ENCODE measurements around the gene FBXW7. TPM values are rescaled to one million over a fixed set of nuclear protein-coding genes. Genes with fewer than 3 reads are reported as not detected.

Gene FBXW7
- total RNA-seq, 4 donors from 2014 or later = 63.1 to 97.6 (median 70.7) TPM

- Histone ChIP-seq H3K27me3 (no peaks in the 10 kb centered on the region), H3K27ac (replicated peaks in 1 of 4) (no peak overlapping the region), H3K4me1 (peaks cover 0 to 11% (median 0%) of the 10 kb centered on the region in 4 donors), H3K36me3 (no peaks in the 10 kb centered on the region), H3K9me3 (no peaks in the 10 kb centered on the region), H3K4me3 (no peak overlapping the region)
- no peak for TF ChIP-seq CTCF (IDR thresholded peaks at IDR 0.05)
- no peak for TF ChIP-seq POLR2AphosphoS5 (IDR thresholded peaks at IDR 0.05)
- TF ChIP-seq POLR2A (IDR thresholded peaks at IDR 0.05; ENCODE audit: low read depth) = no peak
- TF ChIP-seq EP300 (IDR thresholded peaks at IDR 0.05) = no peak
- intact Hi-C loops (cut with DNase I) = no loop called here
- DNase-seq (ENCODE audit: extremely low spot score) = no peak
- WGBS = 88% methylated on average over 3 of the region's 3 CpGs
Measured at GRCh38 chr4:152290366-152290921, 245.4 kb downstream of the FBXW7 start.

GRCh38 chr4:152289941-152290340 lies 246.0 kb downstream of the FBXW7 start:
- Histone ChIP-seq H3K36me3 (no peaks in the 10 kb centered on the region), H3K9me3 (no peaks in the 10 kb centered on the region), H3K4me3 (no peak overlapping the region), H3K4me1 (peaks cover 0 to 11% (median 0%) of the 10 kb centered on the region in 4 donors), H3K27me3 (no peaks in the 10 kb centered on the region), H3K27ac (replicated peaks in 1 of 4) (no peak overlapping the region)
- DNase-seq (ENCODE audit: extremely low spot score) = no peak
- intact Hi-C loops (cut with DNase I) = no loop called here
- 44% methylated on average over 4 of the region's 4 CpGs for WGBS
- TF ChIP-seq POLR2A (IDR thresholded peaks at IDR 0.05; ENCODE audit: low read depth) (no peak), POLR2AphosphoS5 (IDR thresholded peaks at IDR 0.05) (no peak), EP300 (IDR thresholded peaks at IDR 0.05) (no peak), CTCF (IDR thresholded peaks at IDR 0.05) (no peak)

GRCh38 chr4:152289541-152289940 lies 246.4 kb downstream of the FBXW7 start:
- intact Hi-C loops (cut with DNase I) = no loop called here

GRCh38 chr4:152283801-152284470 lies 252.0 kb downstream of the FBXW7 start:
- intact Hi-C loops (cut with DNase I) = no loop called here
- TF ChIP-seq EP300 (IDR thresholded peaks at IDR 0.05) = no peak
- no peak for TF ChIP-seq CTCF (IDR thresholded peaks at IDR 0.05)
- no peak for TF ChIP-seq POLR2AphosphoS5 (IDR thresholded peaks at IDR 0.05)
- TF ChIP-seq POLR2A (IDR thresholded peaks at IDR 0.05; ENCODE audit: low read depth) = no peak
- no peak for DNase-seq (ENCODE audit: extremely low spot score)
- no peaks in the 10 kb centered on the region for H3K9me3 ChIP-seq
- H3K4me3 ChIP-seq = no peak overlapping the region
- H3K36me3 ChIP-seq = no peaks in the 10 kb centered on the region
- H3K4me1 ChIP-seq = no peaks in the 10 kb centered on the region
- H3K27ac ChIP-seq (replicated peaks in 1 of 4) = no peak overlapping the region
- no peaks in the 10 kb centered on the region for H3K27me3 ChIP-seq
- WGBS = 79% methylated on average over 2 of the region's 2 CpGs

More at GRCh38 chr4:152289541-152289940, 246.4 kb downstream of the FBXW7 start:
- DNase-seq (ENCODE audit: extremely low spot score) = no peak
- WGBS = 77% methylated on average over 3 of the region's 3 CpGs
- Histone ChIP-seq H3K27ac (replicated peaks in 1 of 4) (no peak overlapping the region), H3K27me3 (no peaks in the 10 kb centered on the region), H3K9me3 (no peaks in the 10 kb centered on the region), H3K4me1 (peaks cover 0 to 11% (median 0%) of the 10 kb centered on the region in 4 donors), H3K4me3 (no peak overlapping the region), H3K36me3 (no peaks in the 10 kb centered on the region)
- TF ChIP-seq CTCF (IDR thresholded peaks at IDR 0.05) (no peak), POLR2AphosphoS5 (IDR thresholded peaks at IDR 0.05) (no peak), EP300 (IDR thresholded peaks at IDR 0.05) (no peak), POLR2A (IDR thresholded peaks at IDR 0.05; ENCODE audit: low read depth) (no peak)
